Vagina (tissue), 2 donors: ENCODE data around the gene PRKG2.

ENCODE experiments used
- POLR2AphosphoS5 ChIP-seq, 2 donors: sonication (generic); formaldehyde crosslinking; IDR thresholded peaks; one replicate each; pipeline ENCODE4 v1.9.0; 2017; ENCODE audit warnings: antibody characterized with exemption in 2 of 2, mild to moderate bottlenecking in 2 of 2, low read depth in 1 of 2; ENCODE audit not compliant: insufficient read depth in 1 of 2
- TF ChIP-seq, protein P1 (sequence below), 3 experiments: fragments of 450-650 bp in 2 of 3; fragments of 200-600 bp in 1 of 3; sonication (generic) in 1 of 3; IDR thresholded peaks; one replicate each; pipeline ENCODE4 v1.5.1; 2017 to 2019; ENCODE audit warnings: antibody characterized with exemption in 3 of 3, mild to moderate bottlenecking in 2 of 3, moderate library complexity in 2 of 3

DNA sequence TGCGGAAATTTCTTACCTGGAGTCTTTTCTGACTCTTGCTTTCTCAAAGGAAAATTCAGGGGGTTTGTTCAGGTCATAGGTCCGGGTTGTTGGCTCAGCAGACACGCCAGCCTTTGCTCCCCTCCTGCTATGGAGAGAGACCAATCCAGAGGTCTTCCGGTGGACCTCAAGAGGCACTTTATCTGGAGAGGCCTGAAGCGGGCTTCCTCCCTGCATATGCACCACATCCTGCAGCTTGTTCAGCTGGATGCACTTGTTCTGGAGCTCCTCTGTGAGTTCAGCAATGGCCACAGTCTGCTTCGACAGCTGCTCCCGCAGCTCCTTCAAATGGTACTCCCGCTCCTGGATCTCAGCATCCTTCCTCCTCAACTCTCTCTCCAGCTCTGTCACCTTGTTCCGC is 10.5 kb downstream of the PRKG2 start:
- TF ChIP-seq, protein P1, sequence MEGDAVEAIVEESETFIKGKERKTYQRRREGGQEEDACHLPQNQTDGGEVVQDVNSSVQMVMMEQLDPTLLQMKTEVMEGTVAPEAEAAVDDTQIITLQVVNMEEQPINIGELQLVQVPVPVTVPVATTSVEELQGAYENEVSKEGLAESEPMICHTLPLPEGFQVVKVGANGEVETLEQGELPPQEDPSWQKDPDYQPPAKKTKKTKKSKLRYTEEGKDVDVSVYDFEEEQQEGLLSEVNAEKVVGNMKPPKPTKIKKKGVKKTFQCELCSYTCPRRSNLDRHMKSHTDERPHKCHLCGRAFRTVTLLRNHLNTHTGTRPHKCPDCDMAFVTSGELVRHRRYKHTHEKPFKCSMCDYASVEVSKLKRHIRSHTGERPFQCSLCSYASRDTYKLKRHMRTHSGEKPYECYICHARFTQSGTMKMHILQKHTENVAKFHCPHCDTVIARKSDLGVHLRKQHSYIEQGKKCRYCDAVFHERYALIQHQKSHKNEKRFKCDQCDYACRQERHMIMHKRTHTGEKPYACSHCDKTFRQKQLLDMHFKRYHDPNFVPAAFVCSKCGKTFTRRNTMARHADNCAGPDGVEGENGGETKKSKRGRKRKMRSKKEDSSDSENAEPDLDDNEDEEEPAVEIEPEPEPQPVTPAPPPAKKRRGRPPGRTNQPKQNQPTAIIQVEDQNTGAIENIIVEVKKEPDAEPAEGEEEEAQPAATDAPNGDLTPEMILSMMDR (IDR thresholded peaks at IDR 0.05), result no peak
- TF ChIP-seq POLR2AphosphoS5 (IDR thresholded peaks at IDR 0.05; ENCODE audit: insufficient read depth in 1 of 2, low read depth in 1 of 2), result no peak
